HL-60 (cell line): ENCODE measurements around the gene MARVELD1.
A peak's percentile ranks its signal among the peaks of the same experiment; 100 is the strongest.

ENCODE experiments used
- DNase-seq, 2 experiments: peaks; one replicate each; pipeline ENCODE4 v3.0.0-alpha.2; 2010 to 2020; ENCODE audit warnings: low read depth in 1 of 2, low spot score in 1 of 2
- H3K27ac ChIP-seq: fragments of 250-450 bp; sonication (Bioruptor Pico); replicated peaks from 2 replicates; pipeline ENCODE4 v1.5.1; 2020; ENCODE audit warnings: mild to moderate bottlenecking, moderate library complexity
- H3K27me3 ChIP-seq: fragments of 250-450 bp; sonication (Bioruptor Pico); 2 replicates; pipeline ENCODE4 v1.5.1; 2021; ENCODE audit warnings: mild to moderate bottlenecking, moderate library complexity; ENCODE audit not compliant: insufficient read depth, poor library complexity, severe bottlenecking
- H3K4me3 ChIP-seq: replicated peaks from 2 replicates; pipeline ENCODE4 v1.5.1; 2011; ENCODE audit warnings: mild to moderate bottlenecking, control low read depth, low read length; ENCODE audit not compliant: insufficient read depth
- CTCF ChIP-seq: IDR thresholded peaks from one replicate; pipeline ENCODE4 v1.5.1; 2011; ENCODE audit warnings: low read length, control low read depth, inconsistent platforms; ENCODE audit not compliant: insufficient read depth
- GABPA ChIP-seq: IDR thresholded peaks from 2 replicates; pipeline ENCODE4 v1.6.1; 2012; ENCODE audit warnings: low read depth
- POLR2AphosphoS5 ChIP-seq: IDR thresholded peaks from 2 replicates; pipeline ENCODE4 v1.6.1; 2012; ENCODE audit warnings: low read depth
- REST ChIP-seq: IDR thresholded peaks from 2 replicates; pipeline ENCODE4 v1.6.1; 2012; ENCODE audit warnings: low read depth; ENCODE audit not compliant: insufficient replicate concordance
- SPI1 ChIP-seq: IDR thresholded peaks from 2 replicates; pipeline ENCODE4 v1.6.1; 2012; ENCODE audit warnings: low read depth, mild to moderate bottlenecking, borderline replicate concordance

Gene MARVELD1

GRCh38 chr10:97667463-97667862, 46.1 kb upstream of the MARVELD1 start:
- H3K27me3 ChIP-seq: no peaks in the 10 kb centered on the region
- no peak for TF ChIP-seq SPI1
- no peak overlapping the region for H3K27ac ChIP-seq
- no peak for DNase-seq
- no peak overlapping the region for H3K4me3 ChIP-seq

- DNase-seq: no peak
- H3K27me3 ChIP-seq: no peaks in the 10 kb centered on the region
- no peak for TF ChIP-seq REST
- no peak for TF ChIP-seq POLR2AphosphoS5
- no peak for TF ChIP-seq SPI1
- TF ChIP-seq GABPA: no peak
- no peak for TF ChIP-seq CTCF
- H3K27ac ChIP-seq: no peak overlapping the region
- no peak overlapping the region for H3K4me3 ChIP-seq
These were observed 44.0 kb upstream of the MARVELD1 start for GRCh38 chr10:97669571-97669970.

- TF ChIP-seq REST: no peak
- no peak for TF ChIP-seq CTCF
- peak; percentile 69; the same call in 1 of the 2 replicates for TF ChIP-seq SPI1
- no peak for TF ChIP-seq POLR2AphosphoS5
- TF ChIP-seq GABPA: no peak
- H3K27me3 ChIP-seq: no peaks in the 10 kb centered on the region
- H3K4me3 ChIP-seq: no peak overlapping the region
- DNase-seq: peak; percentile 68 to 76
- H3K27ac ChIP-seq: peak overlapping the region; percentile 55
These were observed 39.6 kb upstream of the MARVELD1 start for GRCh38 chr10:97673736-97674525.

- TF ChIP-seq POLR2AphosphoS5 (no peak), GABPA (no peak), REST (no peak), SPI1 (no peak), CTCF (no peak)
- Histone ChIP-seq H3K27ac (no peak overlapping the region), H3K27me3 (no peaks in the 10 kb centered on the region), H3K4me3 (no peak overlapping the region)
- DNase-seq: no peak
These were observed 38.3 kb upstream of the MARVELD1 start for GRCh38 chr10:97675222-97675621.
